ENCODE data around the gene GIPC1.

GIPC1 gene

GRCh38 chr19:14434543-14435319 lies 61.2 kb downstream of the GIPC1 start:
- peak overlapping the region; percentile 67 for H3K27ac ChIP-seq (ENCODE audit: low read depth, low read length)
- no peaks in the 10 kb centered on the region for H3K36me3 ChIP-seq (ENCODE audit: control insufficient read depth in 1 of 2, insufficient read depth in 2 of 2, low read length in 2 of 2)
- H3K9me3 ChIP-seq (ENCODE audit: control insufficient read depth in 1 of 2, low read length in 2 of 2): no peaks in the 10 kb centered on the region
- peaks cover 16 to 28% of the 10 kb centered on the region in 2 donors for H3K4me1 ChIP-seq (ENCODE audit: control insufficient read depth in 1 of 2, insufficient read depth in 2 of 2, low read length in 2 of 2)
- peak overlapping the region; percentile 48 to 51 for H3K9ac ChIP-seq (ENCODE audit: low read depth in 1 of 2, low read length in 2 of 2)
- H3K4me3 ChIP-seq (ENCODE audit: low read depth in 1 of 2, low read length in 2 of 2): peak overlapping the region; percentile 69 to 74
- H3K27me3 ChIP-seq (ENCODE audit: control insufficient read depth in 1 of 2, insufficient read depth in 2 of 2, low read length in 2 of 2): no peaks in the 10 kb centered on the region

DNA sequence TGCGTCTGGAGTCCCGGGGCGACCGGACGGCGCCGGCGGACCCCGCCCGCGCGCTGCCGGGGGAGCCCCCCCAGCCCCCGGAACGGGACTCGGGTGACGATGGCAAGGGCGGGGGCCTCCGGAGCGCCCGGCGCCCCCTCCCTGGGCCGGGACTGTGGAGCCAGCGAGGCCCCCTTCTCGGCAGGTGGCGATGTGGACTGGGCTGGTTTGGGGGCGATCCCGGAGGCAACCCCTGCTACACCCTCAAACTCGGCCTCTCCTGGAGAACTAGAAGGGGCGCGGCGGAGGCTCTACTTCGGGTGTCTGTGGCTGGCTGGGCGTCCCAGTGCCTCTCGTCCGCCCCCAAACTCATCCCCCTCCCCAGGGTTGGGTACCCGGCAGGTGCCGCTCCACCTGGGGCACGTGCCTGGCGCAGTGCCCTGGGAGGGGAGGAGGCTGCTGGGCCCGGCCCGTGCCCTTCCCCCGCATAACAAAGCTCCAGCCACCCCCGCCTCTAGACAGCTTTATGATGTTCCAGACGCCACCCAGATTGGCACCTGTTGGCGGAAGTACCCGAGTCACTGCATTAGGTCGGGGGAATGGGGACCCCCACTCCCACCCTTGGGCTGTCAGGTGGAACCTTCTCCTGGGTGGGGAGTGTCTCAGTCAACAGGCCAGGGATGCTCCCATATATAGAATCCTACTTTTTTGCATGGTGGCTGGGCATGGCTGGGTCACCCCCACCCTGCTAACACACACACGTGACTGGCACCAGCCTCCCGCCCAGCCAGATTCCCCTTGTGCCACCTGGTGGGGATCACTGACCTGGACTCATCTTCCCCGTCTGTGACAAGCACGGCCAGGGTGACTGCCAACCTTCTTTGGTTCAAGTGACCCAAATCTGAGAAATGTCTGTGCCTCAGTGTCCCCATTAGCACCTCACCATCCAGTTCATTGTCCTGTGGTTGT lies 62.1 kb downstream of the GIPC1 start:
- Histone ChIP-seq H3K4me3 (ENCODE audit: low read depth in 1 of 2, low read length in 2 of 2) (peak overlapping the region; percentile 69 to 74), H3K4me1 (ENCODE audit: control insufficient read depth in 1 of 2, insufficient read depth in 2 of 2, low read length in 2 of 2) (peaks cover 16 to 20% of the 10 kb centered on the region in 2 donors), H3K36me3 (ENCODE audit: control insufficient read depth in 1 of 2, insufficient read depth in 2 of 2, low read length in 2 of 2) (no peaks in the 10 kb centered on the region), H3K27me3 (ENCODE audit: control insufficient read depth in 1 of 2, insufficient read depth in 2 of 2, low read length in 2 of 2) (no peaks in the 10 kb centered on the region), H3K9me3 (ENCODE audit: control insufficient read depth in 1 of 2, low read length in 2 of 2) (no peaks in the 10 kb centered on the region), H3K27ac (ENCODE audit: low read depth, low read length) (peak overlapping the region; percentile 62), H3K9ac (ENCODE audit: low read depth in 1 of 2, low read length in 2 of 2) (peak overlapping the region; percentile 39 to 51)

GRCh38 chr19:14432791-14433553 lies 63.0 kb downstream of the GIPC1 start, which contains the start of gene PKN1:
Gene PKN1, plus strand, starts transcription at chr19:14433306. Its CDS starts 216 bp downstream, at chr19:14433522.
- Histone ChIP-seq H3K4me3 (ENCODE audit: low read depth in 1 of 2, low read length in 2 of 2) (peak within 1 kb of the TSS; percentile 69 to 74), H3K9me3 (ENCODE audit: control insufficient read depth in 1 of 2, low read length in 2 of 2) (no peaks in the 10 kb centered on the region), H3K36me3 (ENCODE audit: control insufficient read depth in 1 of 2, insufficient read depth in 2 of 2, low read length in 2 of 2) (no peaks in the 10 kb centered on the region), H3K4me1 (ENCODE audit: control insufficient read depth in 1 of 2, insufficient read depth in 2 of 2, low read length in 2 of 2) (peaks cover 16 to 20% of the 10 kb centered on the region in 2 donors), H3K27ac (ENCODE audit: low read depth, low read length) (peak within 1 kb of the TSS; percentile 62), H3K27me3 (ENCODE audit: control insufficient read depth in 1 of 2, insufficient read depth in 2 of 2, low read length in 2 of 2) (no peaks in the 10 kb centered on the region), H3K9ac (ENCODE audit: low read depth in 1 of 2, low read length in 2 of 2) (peak within 1 kb of the TSS; percentile 39 to 51)

GRCh38 chr19:14430712-14431111 lies 65.2 kb downstream of the GIPC1 start:
- no peak overlapping the region for H3K4me3 ChIP-seq (ENCODE audit: low read depth in 1 of 2, low read length in 2 of 2)
- H3K9me3 ChIP-seq (ENCODE audit: control insufficient read depth in 1 of 2, low read length in 2 of 2): no peaks in the 10 kb centered on the region
- peaks cover 16 to 20% of the 10 kb centered on the region in 2 donors for H3K4me1 ChIP-seq (ENCODE audit: control insufficient read depth in 1 of 2, insufficient read depth in 2 of 2, low read length in 2 of 2)
- H3K27me3 ChIP-seq (ENCODE audit: control insufficient read depth in 1 of 2, insufficient read depth in 2 of 2, low read length in 2 of 2): no peaks in the 10 kb centered on the region
- H3K36me3 ChIP-seq (ENCODE audit: control insufficient read depth in 1 of 2, insufficient read depth in 2 of 2, low read length in 2 of 2): no peaks in the 10 kb centered on the region
- H3K9ac ChIP-seq (ENCODE audit: low read depth in 1 of 2, low read length in 2 of 2): no peak overlapping the region
- no peak overlapping the region for H3K27ac ChIP-seq (ENCODE audit: low read depth, low read length)

GRCh38 chr19:14428882-14429416 lies 67.0 kb downstream of the GIPC1 start:
- Histone ChIP-seq H3K4me3 (ENCODE audit: low read depth in 1 of 2, low read length in 2 of 2) (no peak overlapping the region), H3K4me1 (ENCODE audit: control insufficient read depth in 1 of 2, insufficient read depth in 2 of 2, low read length in 2 of 2) (peaks cover 4 to 5% of the 10 kb centered on the region in 2 donors), H3K9ac (ENCODE audit: low read depth in 1 of 2, low read length in 2 of 2) (no peak overlapping the region), H3K27ac (ENCODE audit: low read depth, low read length) (no peak overlapping the region), H3K27me3 (ENCODE audit: control insufficient read depth in 1 of 2, insufficient read depth in 2 of 2, low read length in 2 of 2) (no peaks in the 10 kb centered on the region), H3K9me3 (ENCODE audit: control insufficient read depth in 1 of 2, low read length in 2 of 2) (no peaks in the 10 kb centered on the region), H3K36me3 (ENCODE audit: control insufficient read depth in 1 of 2, insufficient read depth in 2 of 2, low read length in 2 of 2) (no peaks in the 10 kb centered on the region)

All from duodenal mucosa (tissue), 2 donors.